Activated CD4-positive, alpha-beta T cell treated with anti-CD3 and anti-CD28 coated beads for 1 hour (primary cell): Measurements from ENCODE around the gene SAFB.
"Not testable (repeated sequence)": the region's sequence is repeated elsewhere in the genome, so short reads cannot be mapped to it uniquely, and the experiment has no call there.

ENCODE experiments used
- DNase-seq: peaks from one replicate; pipeline ENCODE4 v3.0.0-alpha.2; 2020

The SAFB gene

DNA sequence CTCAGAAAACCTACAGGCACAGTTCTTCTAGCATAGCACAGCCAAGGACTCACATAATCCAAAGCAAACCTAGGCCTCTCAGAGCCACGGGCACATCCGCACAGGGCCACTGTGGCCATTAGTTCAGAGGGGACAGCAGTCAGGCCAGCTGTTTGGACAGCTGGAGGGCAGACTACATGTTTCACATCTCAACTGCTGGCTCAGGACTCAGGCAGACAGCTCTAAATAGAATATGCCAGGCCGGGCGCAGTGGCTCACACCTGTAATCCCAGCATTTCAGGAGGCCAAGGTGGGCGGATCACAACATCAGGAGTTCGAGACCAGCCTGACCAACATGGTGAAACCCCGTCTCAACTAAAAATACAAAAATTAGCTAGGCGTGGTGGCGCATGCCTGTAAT lies 27.1 kb upstream of the SAFB start:
- no peak for DNase-seq

DNA sequence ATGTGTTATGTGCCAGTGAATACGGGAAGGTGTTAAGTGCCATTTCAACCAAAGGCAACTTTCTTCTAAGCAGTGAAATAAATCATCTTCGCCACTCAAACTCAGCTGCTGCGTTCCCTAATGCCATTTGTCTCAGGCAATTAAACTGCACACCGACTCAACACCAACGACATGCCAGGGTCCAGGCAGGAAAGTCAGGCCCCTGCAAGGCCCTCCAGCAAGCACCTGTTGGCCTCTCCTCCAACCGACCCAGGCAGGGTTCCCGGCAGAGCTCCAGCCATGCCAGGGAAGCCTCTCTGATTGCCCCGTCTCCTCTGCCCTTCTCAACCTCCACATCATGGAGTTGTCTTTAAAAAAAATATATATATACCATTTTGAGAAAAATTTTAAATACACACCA lies 22.1 kb upstream of the SAFB start:
- no peak for DNase-seq

DNA sequence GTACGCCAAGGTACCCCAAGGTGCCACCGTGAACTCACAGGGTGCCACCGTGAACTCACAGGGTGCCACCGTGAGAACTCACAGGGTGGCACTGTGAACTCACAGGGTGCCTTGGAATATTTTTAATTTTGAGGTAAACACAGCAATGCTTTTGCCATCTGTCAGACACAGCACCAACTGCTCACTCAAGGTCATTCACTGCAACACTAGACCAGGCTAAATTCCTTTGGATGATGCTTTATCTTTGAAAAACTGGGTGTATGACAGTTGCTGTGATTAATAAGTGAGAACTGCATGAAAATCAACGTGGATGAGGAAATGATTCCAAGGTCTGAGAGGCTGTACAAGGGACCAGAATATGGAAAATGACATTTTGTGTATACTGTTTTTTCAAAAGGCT lies 19.3 kb upstream of the SAFB start:
- DNase-seq = no peak

DNA sequence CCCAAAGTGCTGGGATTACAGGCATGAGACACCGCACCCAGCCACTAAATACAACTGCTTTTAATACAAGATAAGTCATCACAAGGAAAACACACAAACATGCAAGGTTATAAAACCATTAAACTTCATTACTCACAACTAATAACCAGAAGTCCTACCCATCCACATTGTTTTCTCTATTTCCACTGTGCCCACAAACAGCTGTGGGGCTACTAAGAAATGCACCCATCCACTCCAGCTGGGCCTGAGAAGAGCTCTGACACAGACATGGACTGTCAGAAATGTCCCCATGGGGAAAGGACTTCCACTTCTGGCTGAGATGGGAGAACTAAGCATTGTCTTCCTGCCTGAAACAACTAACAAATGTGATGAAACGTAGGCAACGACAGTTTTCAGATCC lies 17.5 kb upstream of the SAFB start:
- no peak for DNase-seq

DNA sequence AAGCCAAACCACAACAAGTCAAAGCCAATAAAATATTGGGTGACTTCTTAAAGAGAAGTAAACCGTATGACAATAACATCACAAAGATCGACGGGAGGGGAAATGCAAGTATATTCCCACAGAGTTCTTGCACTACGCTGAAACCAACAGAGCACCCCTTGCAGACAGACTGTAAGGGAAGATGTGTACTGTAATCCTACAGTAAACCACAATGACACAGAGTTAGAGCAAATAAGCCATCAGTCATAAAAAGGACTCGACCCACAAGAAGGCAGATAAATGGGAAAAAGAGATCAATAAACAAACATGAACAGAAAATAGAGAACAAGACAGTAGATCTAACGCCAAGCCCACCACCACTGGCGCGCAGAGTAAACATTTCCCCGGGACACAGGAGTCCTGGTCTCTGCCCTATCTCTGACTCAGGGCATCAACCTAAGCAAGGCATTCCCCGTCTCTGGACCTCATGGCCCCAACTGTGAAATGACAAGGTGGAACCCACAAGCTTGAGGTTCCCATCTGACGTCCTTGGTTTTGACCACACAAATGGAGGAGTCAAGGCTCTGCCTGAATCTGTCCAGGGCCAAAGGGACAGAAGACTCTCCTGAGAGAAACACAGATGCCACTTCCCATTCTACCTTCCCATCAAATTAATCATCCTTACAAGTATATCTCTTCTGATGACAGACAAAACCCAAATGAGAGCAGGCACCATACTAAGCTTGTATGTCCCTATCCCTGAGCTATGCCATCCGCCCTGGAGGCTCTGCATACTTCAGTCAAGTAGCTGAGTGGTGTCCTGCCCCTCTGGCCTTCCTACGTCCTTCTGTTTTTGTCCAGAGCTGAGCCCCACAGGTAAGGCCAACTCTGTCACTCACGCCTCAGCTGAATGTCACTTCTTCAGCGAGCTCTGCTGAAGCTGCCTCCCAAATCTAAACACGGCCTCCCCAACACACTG lies 15.3 kb upstream of the SAFB start:
- no peak for DNase-seq

DNA sequence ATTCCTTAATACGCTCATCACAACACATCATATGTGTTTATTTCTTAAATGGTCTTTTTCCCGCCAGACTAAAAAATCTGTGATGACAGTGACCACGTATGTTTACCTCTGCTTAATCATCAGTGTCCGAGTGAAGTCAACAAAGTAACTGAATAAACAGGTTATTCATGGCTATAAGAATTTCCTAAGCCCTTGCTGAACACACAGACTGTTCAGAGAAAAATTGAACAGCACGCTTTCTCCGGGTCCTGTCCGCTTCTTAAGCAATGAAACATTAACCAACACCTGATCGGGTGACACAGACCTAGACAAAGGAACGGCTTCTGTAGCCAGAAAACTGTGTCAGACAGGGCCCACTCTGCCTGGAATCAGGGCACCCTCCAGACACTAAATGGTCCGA lies 14.6 kb upstream of the SAFB start:
- no peak for DNase-seq

DNA sequence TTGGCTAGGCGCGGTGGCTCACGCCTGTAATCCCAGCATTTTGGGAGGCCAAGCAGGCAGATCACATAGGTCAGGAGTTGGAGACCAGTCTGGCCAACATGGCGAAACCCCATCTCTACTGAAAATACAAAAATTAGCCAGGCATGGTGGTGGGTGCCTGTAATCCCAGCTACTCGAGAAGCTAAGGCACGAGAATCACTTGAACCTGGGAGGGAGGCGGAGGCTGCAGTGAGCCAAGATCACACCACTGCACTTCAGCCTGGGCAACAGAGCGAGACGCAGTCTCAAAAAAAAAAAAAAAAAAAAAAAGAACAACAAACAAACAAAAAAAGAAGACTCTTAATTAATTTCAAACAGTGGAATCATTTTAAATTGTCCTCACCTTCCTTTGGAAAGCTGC lies 14.1 kb upstream of the SAFB start:
- not testable (repeated sequence) for DNase-seq

DNA sequence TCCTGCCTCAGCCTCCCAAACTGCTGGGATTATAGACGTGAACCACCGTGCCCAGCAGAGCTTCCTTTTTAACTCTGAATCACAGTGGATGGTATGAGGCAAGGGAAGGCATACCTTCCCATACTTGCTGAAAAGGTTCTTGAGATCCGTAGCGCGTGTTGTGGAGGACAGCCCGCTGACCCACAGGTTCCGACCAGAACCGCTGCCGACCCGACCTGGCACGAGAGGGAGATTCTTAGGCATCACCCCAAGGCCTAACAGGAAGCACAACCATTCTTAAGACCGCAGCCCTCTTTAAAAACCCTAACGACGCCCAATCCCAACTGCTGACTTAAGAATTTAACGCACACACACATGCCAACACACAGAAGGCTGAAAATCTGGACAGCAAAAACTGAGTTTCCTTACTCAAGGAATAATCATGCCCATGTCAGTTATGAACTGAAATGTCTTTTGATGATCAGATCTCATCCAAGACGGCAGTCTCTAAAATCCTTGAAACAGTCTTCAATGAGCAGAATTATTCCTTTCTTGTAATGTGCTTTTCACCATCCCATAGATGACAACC lies 12.9 kb upstream of the SAFB start:
- DNase-seq = no peak

DNA sequence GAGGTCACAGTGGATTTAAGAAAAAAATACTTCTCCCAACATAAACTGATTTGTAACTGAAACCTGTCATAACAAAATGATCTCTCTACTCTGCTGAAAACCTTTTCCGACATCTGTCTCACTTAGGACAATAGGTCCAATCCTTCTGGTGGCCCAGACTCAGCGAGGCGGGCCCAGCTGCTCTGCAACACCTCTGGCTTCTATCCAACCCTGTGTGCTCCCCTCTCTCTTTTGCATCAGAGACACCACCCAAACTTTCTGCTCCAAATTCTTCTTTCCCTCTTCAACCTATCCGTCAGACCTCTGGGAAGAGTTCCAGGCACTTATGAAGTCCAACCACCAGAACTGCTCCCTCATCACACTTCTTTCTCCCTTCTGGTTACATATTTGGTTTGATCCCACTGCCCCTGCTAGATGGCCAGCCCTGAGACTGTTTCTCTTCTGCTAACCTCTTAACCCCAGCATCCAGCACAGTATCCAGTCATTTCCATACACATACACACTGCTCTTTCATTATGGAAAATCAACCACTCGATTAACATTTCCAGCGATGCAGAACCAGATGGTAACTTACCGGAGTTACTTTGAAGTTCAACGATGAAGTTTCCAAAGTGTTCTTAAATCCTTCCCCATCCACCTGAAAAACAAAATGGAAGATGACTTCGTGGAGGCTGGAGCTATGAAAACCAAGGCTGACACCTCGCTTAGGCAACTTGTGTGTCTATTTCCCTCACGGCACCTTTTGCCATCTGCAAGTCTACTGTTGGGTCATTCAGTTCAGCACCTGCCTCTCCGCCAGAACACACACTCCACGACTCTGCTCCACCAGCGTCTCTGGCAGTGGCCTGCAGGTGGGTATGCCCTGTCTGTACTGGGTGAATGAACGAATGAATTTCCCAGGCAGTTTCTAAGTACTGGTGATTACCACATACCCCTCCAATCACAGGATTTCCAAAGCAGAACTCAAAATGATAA lies 9.7 kb upstream of the SAFB start:
- no peak for DNase-seq

DNA sequence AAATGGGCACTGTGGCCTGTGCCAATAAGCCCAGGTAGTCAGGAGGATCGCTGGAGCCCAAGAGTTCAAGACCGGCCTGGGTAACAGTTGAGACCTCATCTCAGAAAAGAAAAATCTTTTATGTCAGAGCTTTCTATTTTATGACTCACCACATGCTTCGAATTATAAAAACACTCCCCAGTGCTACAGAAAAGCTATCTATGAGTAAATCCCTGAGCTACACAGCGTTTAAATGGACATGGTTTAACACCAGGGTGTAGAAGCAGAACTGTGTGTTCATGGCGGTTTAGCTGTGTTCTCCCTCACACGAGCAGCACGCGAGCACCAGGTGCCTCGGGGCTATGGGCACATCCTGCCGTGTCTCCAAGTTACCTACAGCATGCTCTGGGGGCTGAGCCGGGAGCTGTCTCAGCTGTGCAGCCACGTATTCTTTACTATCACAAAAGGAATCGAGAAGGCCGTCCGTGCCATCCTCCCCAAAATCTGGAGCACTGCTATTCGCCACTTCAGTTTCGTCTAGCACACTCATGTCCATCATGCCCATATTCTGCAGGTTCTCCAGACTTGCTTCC lies 7.0 kb upstream of the SAFB start:
- no peak for DNase-seq

DNA sequence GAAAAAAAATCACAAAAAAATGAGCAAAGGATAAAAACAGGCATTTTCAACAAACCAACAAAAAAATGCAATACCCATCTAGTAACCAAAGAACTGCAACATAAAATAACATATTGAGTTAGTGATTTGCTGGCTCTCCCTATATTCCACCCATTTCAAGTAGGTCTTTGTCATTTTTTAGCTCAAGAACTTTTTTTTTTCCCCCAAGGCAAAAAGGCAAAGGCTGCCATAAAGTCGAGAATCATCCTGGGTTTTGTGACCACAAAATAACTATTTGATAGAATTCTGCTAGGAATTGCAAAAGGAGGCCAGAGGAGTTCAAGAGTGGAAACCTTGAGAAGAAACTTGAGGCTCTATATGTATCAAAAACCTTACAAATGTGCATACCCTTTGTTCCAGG lies 5.8 kb upstream of the SAFB start:
- no peak for DNase-seq

DNA sequence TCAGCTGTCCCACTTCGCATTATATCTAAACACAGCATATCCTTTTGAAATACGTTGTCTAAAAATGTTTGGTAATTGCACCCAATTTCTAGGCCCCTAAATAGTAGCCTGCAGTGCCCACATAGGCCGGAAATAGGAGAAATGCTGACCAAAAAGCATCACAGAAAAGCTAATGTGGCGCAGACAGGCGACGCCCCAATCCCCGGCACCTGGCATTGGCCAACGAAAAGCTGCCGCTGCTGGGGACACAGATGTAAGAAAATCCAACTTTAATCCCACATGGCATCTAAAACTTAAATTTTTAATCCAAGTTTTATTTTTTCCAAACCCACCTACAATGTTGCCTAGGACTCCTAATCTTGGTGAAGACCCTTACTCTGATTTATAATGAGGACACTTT lies 4.3 kb upstream of the SAFB start:
- DNase-seq = no peak

DNA sequence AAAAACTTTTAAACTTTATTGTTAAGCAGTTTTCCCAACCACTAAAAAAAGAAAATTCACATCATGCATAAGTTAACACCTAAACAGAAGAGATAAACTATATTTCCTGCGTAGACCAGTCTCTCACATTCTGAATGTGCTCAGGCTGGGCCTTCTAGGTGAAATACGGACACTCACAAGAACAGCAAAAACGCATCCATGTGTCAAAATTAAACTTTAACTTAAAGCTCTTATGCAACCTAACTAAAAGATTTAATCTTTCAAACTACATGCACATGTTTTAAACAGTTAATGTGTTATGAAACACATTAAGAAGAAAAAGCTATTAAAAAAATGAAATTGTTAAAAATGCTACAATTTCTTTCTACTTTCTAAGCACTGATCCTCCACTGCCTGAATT lies 2.9 kb upstream of the SAFB start:
- no peak for DNase-seq

DNA sequence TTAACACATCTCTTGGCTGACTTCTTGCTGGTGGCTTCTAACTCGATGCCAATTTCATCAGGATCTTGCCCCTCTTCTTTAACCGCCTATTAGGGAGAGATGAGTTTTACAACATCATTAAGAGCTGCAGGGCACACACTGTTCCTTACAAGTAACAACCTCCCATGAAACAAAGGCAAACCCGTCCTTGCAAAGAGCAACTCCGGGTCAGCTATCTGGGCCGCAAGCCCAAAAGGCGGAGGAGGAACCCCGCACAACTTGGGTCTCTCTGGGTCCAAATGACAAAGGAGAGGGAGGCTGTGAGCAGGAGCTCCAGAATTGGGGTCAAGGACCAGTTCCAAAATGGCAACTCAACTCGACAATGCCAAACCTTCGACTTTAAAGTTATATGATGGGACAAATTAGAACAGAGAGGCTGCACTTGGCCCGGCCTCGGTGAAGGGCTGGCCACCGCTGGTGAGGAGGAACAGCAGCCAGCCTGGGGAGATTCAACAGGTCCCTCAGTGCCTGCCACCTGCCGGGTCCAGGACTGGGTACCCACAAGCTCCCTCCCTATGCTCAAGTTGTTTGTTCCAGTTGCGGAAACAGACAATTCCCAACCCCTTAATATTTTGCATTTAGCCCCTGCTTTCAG lies 1.5 kb upstream of the SAFB start:
- no peak for DNase-seq

DNA sequence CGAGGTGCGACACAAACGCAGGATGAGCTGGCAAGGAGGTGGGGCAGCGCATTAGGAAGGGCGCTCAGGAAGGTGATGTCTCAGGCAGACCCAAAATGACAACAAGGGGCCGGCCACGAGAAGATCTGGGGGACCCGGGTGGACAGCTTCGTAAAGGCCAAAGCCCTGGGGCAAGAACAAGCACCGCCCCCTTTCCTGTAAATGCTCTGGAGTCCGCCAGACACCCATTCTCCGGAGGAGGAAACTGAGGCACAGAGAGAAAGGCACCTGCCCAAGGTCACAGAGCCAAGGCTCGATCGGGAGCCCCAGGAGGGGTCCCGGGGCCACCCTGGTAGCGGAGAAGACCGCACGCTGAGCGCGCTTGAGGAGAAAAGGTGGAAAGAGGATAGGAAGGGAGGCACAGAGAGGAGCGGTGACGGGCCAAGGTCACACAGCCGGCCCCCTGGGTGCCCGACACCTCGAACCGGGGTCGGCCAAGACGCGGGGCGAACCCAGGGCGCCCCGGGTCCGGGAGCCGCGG lies 878 bp upstream of the SAFB start:
- DNase-seq = no peak

DNA sequence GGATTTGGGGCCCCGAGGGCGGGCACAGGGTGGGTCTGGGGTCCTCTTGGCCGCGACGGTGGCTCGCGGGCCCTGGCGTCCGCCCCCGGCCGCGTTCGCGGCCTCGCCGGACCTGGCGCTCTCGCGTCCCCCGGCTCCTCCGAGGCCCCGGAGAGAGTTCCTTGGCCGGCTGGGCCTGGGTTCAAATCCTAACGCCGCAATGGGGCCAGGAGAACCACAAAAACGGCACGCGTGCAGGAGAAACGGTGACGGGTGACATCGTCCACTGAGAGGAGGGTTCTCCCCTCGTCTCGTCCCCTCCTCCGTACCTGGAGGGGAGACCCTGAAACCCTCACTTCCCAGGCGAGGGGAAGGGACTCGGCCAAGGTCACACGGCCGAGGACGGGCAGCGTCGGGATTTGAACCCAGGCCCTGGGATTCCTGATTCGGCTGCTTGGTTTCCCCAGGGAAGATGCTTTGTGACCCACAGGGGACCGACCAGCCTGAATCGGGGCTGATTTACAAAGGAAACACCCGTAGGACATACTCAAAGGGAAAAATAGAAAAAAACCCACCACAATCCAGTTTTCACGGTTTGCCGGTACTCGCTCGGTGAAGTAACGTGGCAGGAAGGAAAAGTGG lies 624 bp downstream of the SAFB start:
- DNase-seq = no peak

DNA sequence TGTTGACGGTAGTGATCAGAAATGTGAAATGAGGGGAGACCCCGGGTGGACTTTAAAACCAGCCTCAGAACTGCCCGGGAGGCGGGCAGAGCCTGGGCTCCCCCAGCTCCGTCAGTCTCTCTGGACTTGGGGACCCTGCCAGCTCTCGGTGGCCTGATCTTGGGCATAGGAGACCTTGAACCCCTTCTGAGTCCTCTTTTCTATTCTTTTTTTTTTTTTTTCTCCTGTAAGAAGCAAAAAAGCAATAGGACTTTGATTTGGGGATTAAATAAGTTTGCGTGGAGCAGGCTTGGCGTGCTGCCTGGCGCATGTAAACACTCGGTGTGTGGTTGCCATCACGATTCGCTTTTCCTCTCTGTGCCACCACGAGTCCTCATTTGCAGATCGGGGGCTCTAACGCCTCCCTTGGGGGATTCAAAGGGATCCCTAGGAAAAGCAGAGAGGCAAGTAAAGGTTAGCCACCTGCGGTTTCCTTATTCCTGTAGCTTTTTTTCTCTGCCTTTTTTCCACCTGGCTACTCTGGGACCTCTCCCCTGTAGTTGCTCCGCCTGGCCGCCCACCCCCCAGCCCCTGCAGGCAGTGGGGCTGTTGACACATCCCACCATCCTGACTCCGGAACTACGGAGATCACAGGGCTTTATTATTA lies 1.3 kb downstream of the SAFB start:
- DNase-seq = no peak

DNA sequence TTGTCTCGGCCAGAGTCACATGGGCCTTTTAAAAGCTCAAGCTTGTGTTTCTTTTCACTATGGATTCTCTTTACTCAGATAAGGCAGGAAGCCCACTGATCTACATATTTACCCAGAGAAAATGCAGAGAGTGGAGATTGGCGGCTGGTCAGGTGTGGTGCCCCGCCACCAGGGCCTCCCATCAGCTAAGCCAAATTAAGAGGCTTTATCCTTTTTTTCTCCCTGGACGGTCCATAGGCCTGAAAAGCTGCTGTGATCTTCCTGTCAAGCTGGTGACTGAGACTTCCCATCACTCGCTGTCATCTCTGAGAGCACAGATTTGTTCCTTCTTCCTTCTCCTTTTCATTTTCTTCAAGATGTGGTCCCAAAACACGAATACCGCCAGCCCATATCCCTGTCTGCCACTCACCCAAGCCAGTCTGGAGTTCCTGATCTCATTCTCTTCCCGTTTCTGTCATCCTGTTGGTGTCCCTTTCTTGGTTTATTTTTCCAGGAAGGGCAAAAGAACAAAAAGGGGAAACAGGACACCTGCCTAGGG lies 1.9 kb downstream of the SAFB start:
- no peak for DNase-seq

DNA sequence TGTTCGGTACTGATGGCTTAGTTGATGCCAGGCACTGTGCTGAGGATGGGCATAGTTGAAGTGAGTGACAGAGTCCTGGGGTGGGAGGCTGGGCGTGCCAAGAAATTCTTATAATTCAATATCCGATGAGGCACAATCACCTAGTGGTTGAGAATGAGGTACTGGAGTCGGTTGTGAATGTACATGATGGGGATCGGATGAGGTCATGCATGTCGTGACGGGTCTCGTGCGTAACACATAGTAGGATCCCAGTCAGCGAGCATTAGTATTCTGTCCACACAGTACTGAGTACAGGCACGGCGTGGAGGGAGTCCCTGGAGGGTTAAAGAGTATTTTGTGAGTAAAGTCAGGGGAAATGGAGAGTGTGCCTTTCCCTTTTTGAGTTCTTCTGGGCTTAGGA lies 2.8 kb downstream of the SAFB start:
- no peak for DNase-seq

DNA sequence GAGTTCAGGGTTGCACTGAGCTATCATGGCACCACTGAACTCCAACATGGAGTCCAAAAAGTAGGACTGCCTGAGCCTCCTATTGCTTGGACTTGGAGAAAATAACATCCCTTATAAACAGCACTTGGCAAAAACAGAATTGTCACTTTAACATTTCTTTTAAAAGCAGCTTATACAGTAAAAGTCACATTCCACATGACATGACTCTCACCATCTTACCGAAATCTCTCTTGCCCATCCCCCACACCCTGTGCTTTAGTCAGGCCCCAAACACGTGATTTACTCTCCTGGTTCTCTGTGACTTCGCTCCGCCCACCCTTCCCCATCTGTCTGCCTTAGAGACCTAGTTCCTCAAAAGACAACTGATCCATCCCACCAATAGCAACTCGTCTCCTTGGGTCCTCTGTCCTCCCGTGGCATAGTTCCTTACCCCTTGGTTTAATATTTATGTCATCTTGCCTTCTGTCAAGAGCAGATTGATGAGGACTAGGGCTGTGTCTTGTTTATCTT lies 4.6 kb downstream of the SAFB start:
- DNase-seq = no peak

DNA sequence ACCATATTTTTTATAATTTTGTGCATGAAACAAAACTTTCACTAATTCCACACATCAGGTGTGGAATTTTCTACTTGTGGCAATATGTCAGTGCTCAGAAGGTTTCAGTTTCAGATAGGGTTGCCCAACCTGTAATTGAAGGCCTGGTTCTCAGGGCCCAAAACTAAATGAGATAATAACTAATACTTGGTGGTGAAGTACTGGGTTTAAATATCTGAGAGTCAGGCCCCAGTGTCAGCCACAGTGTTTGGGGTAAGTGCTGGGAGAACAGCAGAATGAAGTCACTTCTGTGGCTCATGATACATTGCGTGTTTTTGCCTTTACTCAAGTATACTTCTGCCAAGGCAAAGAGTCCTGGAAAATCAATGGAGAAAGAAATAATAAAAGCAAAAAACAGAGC lies 5.6 kb downstream of the SAFB start:
- DNase-seq = no peak
